ENCODE results near the gene AMTN.

The AMTN gene

DNA sequence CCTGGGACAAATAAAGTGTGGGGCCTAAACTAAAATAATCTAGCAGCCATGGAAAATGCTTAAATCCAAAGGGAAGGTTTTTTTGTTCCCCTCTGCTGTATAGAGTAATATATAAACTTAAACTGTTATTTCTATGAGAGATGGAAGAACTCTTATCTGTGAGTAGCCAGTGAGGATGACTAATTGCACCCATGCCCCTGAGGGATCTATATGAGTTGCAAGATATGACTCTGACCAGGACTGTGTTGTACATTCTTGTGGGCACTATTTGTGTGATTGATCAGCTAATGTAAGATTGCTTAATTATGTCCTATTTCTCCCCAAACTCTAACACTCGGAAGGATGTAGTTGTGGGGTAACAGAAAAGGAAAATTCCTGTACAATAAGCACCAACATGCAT lies 38.5 kb downstream of the AMTN start:
- Histone ChIP-seq H3K18ac (ENCODE audit: low read depth in 1 of 2, low read length in 2 of 2) (no peak overlapping the region), H4K8ac (ENCODE audit: low read length) (no peak overlapping the region), H2BK15ac (ENCODE audit: low read depth, poor library complexity, severe bottlenecking) (no peak overlapping the region), H3K27me3 (ENCODE audit: control insufficient read depth in 1 of 2, insufficient read depth in 1 of 2, low read length in 2 of 2) (peaks cover 7% of the 10 kb centered on the region in 2 experiments), H3K36me3 (ENCODE audit: control insufficient read depth in 1 of 2, insufficient read depth in 2 of 2, low read depth in 1 of 2, low read length in 2 of 2) (no peaks in the 10 kb centered on the region), H4K91ac (ENCODE audit: low read length) (no peak overlapping the region), H3K14ac (ENCODE audit: low read length in 2 of 2) (no peak overlapping the region), H3K79me1 (replicated peaks; ENCODE audit: low read length, poor library complexity, severe bottlenecking) (no peaks in the 10 kb centered on the region), H3K9me3 (ENCODE audit: control insufficient read depth, low read length) (peaks cover 6% of the 10 kb centered on the region), H2AK5ac (ENCODE audit: low read length, severe bottlenecking) (no peak overlapping the region), H3K23ac (ENCODE audit: low read length in 2 of 2) (no peak overlapping the region), H3K4me1 (ENCODE audit: control insufficient read depth, insufficient read depth, low read depth, low read length) (no peaks in the 10 kb centered on the region), H2BK120ac (ENCODE audit: low read depth, low read length) (no peak overlapping the region), H3K27ac (ENCODE audit: low read length, poor library complexity, severe bottlenecking) (no peak overlapping the region), H3K4me3 (ENCODE audit: insufficient read depth in 1 of 2, low read depth in 1 of 2, low read length in 2 of 2) (no peak overlapping the region), H2AFZ (ENCODE audit: low read depth, low read length) (no peak overlapping the region), H3K9ac (ENCODE audit: low read length) (no peak overlapping the region), H2BK12ac (ENCODE audit: low read length in 2 of 2) (no peak overlapping the region), H2BK5ac (ENCODE audit: low read depth, low read length, poor library complexity, severe bottlenecking) (no peak overlapping the region), H3K4ac (ENCODE audit: low read depth in 1 of 2, low read length in 2 of 2) (no peak overlapping the region), H3K4me2 (ENCODE audit: low read length, poor library complexity, severe bottlenecking) (no peak overlapping the region)
- WGBS = 71% methylated on average over 1 of the region's 1 CpG
- DNase-seq = no peak

DNA sequence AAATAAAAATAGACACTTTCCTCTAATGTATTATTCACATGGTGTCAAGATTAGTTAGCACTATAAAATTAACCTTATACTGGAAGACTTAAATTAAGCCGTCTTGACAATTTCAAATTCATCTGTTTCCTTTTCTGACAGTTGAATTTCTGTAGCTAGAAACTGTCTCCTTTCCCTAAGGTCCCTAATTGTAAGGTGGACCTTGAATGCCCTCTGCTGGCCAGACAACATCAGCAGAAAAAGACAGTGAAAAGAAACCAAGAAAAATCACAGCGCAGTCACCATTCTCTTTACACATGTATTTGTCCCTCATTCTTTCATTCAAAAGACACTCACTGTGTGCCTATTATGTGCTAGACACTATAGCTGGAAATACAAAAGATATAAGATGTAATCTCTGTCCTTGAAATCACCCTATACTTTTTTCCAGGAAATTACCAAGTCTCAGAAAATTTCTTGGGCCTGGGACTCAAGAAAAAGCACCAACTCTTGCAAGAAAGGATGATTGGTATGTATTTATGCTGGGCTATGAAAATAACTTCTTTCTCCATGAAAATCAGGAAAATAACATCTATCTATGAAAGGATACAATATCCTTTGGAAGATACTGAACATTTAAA lies 41.0 kb downstream of the AMTN start:
- Histone ChIP-seq H2AK5ac (ENCODE audit: low read length, severe bottlenecking) (no peak overlapping the region), H2BK12ac (ENCODE audit: low read length in 2 of 2) (no peak overlapping the region), H3K4me2 (ENCODE audit: low read length, poor library complexity, severe bottlenecking) (no peak overlapping the region), H3K4ac (ENCODE audit: low read depth in 1 of 2, low read length in 2 of 2) (no peak overlapping the region), H2BK15ac (ENCODE audit: low read depth, poor library complexity, severe bottlenecking) (no peak overlapping the region), H3K79me1 (replicated peaks; ENCODE audit: low read length, poor library complexity, severe bottlenecking) (no peaks in the 10 kb centered on the region), H3K4me3 (ENCODE audit: insufficient read depth in 1 of 2, low read depth in 1 of 2, low read length in 2 of 2) (no peak overlapping the region), H2BK120ac (ENCODE audit: low read depth, low read length) (no peak overlapping the region), H2AFZ (ENCODE audit: low read depth, low read length) (no peak overlapping the region), H4K8ac (ENCODE audit: low read length) (no peak overlapping the region), H3K9ac (ENCODE audit: low read length) (no peak overlapping the region), H2BK5ac (ENCODE audit: low read depth, low read length, poor library complexity, severe bottlenecking) (no peak overlapping the region), H3K36me3 (ENCODE audit: control insufficient read depth in 1 of 2, insufficient read depth in 2 of 2, low read depth in 1 of 2, low read length in 2 of 2) (no peaks in the 10 kb centered on the region), H3K27me3 (ENCODE audit: control insufficient read depth in 1 of 2, insufficient read depth in 1 of 2, low read length in 2 of 2) (no peaks in the 10 kb centered on the region), H3K4me1 (ENCODE audit: control insufficient read depth, insufficient read depth, low read depth, low read length) (no peaks in the 10 kb centered on the region), H3K27ac (ENCODE audit: low read length, poor library complexity, severe bottlenecking) (no peak overlapping the region), H3K14ac (ENCODE audit: low read length in 2 of 2) (no peak overlapping the region), H3K9me3 (ENCODE audit: control insufficient read depth, low read length) (no peaks in the 10 kb centered on the region), H3K23ac (ENCODE audit: low read length in 2 of 2) (no peak overlapping the region), H3K18ac (ENCODE audit: low read depth in 1 of 2, low read length in 2 of 2) (no peak overlapping the region), H4K91ac (ENCODE audit: low read length) (no peak overlapping the region)
- 5% methylated on average over 1 of the region's 2 CpGs for WGBS
- DNase-seq = peak; percentile 43

DNA sequence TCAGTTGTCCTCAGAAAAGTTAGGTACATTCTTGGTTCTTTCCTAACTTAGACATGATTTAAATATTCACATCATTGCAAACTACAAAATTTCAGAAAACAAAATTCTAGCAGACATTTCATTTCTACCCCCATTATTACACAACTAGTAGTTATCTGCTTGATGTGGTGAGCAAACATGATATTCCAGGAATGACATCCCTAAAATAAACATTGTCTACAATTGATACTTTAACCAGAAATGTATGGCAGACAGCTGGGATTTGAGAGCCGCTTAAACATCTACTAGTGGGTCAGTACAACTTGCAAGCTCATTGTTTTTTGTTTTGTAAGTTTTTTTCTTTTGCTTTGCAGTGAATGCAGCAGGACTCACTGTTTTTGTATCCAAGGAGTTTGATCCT lies 41.6 kb downstream of the AMTN start:
- H3K9me3 ChIP-seq (ENCODE audit: control insufficient read depth, low read length) = no peaks in the 10 kb centered on the region
- no peak for DNase-seq
- WGBS = 80% methylated on average over 1 of the region's 1 CpG

DNA sequence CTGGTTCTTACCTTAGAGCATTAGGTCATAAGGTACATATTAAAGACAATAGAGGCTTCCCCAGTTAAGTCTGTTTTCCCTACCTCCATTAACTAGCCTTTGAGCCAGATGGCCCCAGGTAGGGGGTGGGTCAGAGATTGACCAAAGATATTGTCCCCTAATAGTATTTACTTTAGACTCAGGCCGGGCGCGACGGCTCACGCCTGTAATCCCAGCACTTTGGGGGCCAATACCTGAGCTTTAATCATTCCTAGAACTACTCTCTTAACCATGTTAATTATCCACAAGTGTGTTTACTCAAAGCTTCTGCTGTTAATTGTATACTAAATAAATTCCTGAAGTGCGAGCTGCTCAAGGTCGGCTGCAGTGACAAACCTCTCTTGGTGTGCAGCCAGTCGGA lies 45.7 kb downstream of the AMTN start:
- no peak overlapping the region for H3K4me2 ChIP-seq (ENCODE audit: low read length, poor library complexity, severe bottlenecking)
- 67% methylated on average over 5 of the region's 8 CpGs for WGBS
- H3K4me3 ChIP-seq (ENCODE audit: insufficient read depth in 1 of 2, low read depth in 1 of 2, low read length in 2 of 2) = no peak overlapping the region
- no peak overlapping the region for H3K27ac ChIP-seq (ENCODE audit: low read length, poor library complexity, severe bottlenecking)
- no peaks in the 10 kb centered on the region for H3K36me3 ChIP-seq (ENCODE audit: control insufficient read depth in 1 of 2, insufficient read depth in 2 of 2, low read depth in 1 of 2, low read length in 2 of 2)
- no peak overlapping the region for H2AK5ac ChIP-seq (ENCODE audit: low read length, severe bottlenecking)
- H3K4me1 ChIP-seq (ENCODE audit: control insufficient read depth, insufficient read depth, low read depth, low read length) = no peaks in the 10 kb centered on the region
- no peak overlapping the region for H2BK15ac ChIP-seq (ENCODE audit: low read depth, poor library complexity, severe bottlenecking)
- H4K8ac ChIP-seq (ENCODE audit: low read length) = no peak overlapping the region
- no peak overlapping the region for H3K18ac ChIP-seq (ENCODE audit: low read depth in 1 of 2, low read length in 2 of 2)
- H3K4ac ChIP-seq (ENCODE audit: low read depth in 1 of 2, low read length in 2 of 2) = no peak overlapping the region
- no peak overlapping the region for H2BK12ac ChIP-seq (ENCODE audit: low read length in 2 of 2)
- H4K91ac ChIP-seq (ENCODE audit: low read length) = no peak overlapping the region
- H2BK120ac ChIP-seq (ENCODE audit: low read depth, low read length) = no peak overlapping the region
- no peak overlapping the region for H3K23ac ChIP-seq (ENCODE audit: low read length in 2 of 2)
- DNase-seq = no peak
- H3K9ac ChIP-seq (ENCODE audit: low read length) = no peak overlapping the region
- H3K9me3 ChIP-seq (ENCODE audit: control insufficient read depth, low read length) = peaks cover 3% of the 10 kb centered on the region
- H3K27me3 ChIP-seq (ENCODE audit: control insufficient read depth in 1 of 2, insufficient read depth in 1 of 2, low read length in 2 of 2) = no peaks in the 10 kb centered on the region
- no peaks in the 10 kb centered on the region for H3K79me1 ChIP-seq (replicated peaks; ENCODE audit: low read length, poor library complexity, severe bottlenecking)
- no peak overlapping the region for H2AFZ ChIP-seq (ENCODE audit: low read depth, low read length)
- no peak overlapping the region for H2BK5ac ChIP-seq (ENCODE audit: low read depth, low read length, poor library complexity, severe bottlenecking)
- H3K14ac ChIP-seq (ENCODE audit: low read length in 2 of 2) = no peak overlapping the region

More for the DNA sequence above, 41.6 kb downstream of the AMTN start:
- Histone ChIP-seq H2AK5ac (ENCODE audit: low read length, severe bottlenecking) (no peak overlapping the region), H3K36me3 (ENCODE audit: control insufficient read depth in 1 of 2, insufficient read depth in 2 of 2, low read depth in 1 of 2, low read length in 2 of 2) (no peaks in the 10 kb centered on the region), H2BK5ac (ENCODE audit: low read depth, low read length, poor library complexity, severe bottlenecking) (no peak overlapping the region), H4K8ac (ENCODE audit: low read length) (no peak overlapping the region), H3K27ac (ENCODE audit: low read length, poor library complexity, severe bottlenecking) (no peak overlapping the region), H3K23ac (ENCODE audit: low read length in 2 of 2) (no peak overlapping the region), H3K4me1 (ENCODE audit: control insufficient read depth, insufficient read depth, low read depth, low read length) (no peaks in the 10 kb centered on the region), H3K79me1 (replicated peaks; ENCODE audit: low read length, poor library complexity, severe bottlenecking) (no peaks in the 10 kb centered on the region), H3K4me3 (ENCODE audit: insufficient read depth in 1 of 2, low read depth in 1 of 2, low read length in 2 of 2) (no peak overlapping the region), H3K27me3 (ENCODE audit: control insufficient read depth in 1 of 2, insufficient read depth in 1 of 2, low read length in 2 of 2) (no peaks in the 10 kb centered on the region), H3K9ac (ENCODE audit: low read length) (no peak overlapping the region), H3K14ac (ENCODE audit: low read length in 2 of 2) (no peak overlapping the region), H2AFZ (ENCODE audit: low read depth, low read length) (no peak overlapping the region), H3K18ac (ENCODE audit: low read depth in 1 of 2, low read length in 2 of 2) (no peak overlapping the region), H2BK12ac (ENCODE audit: low read length in 2 of 2) (no peak overlapping the region), H3K4ac (ENCODE audit: low read depth in 1 of 2, low read length in 2 of 2) (no peak overlapping the region), H2BK120ac (ENCODE audit: low read depth, low read length) (no peak overlapping the region), H3K4me2 (ENCODE audit: low read length, poor library complexity, severe bottlenecking) (no peak overlapping the region), H2BK15ac (ENCODE audit: low read depth, poor library complexity, severe bottlenecking) (no peak overlapping the region), H4K91ac (ENCODE audit: low read length) (no peak overlapping the region)
